ENCODE data around the gene ALDH16A1. TPM values are rescaled to one million over a fixed set of nuclear protein-coding genes. Genes with fewer than 3 reads are reported as not detected.

The ALDH16A1 gene
- total RNA-seq, 2 experiments from 2014 or later, result 36.6 to 37.5 TPM

GRCh38 chr19:49425178-49425577 is 27.8 kb upstream of the ALDH16A1 start, which contains the start of gene GFY:
GFY (plus strand) TSS chr19:49425388; CDS start chr19:49426431, 1,043 bp downstream.
- no peak for DNase-seq
- Mint-ChIP-seq H3K4me1 (ENCODE audit: low read depth) (peaks cover 74% of the 10 kb centered on the region), H3K27me3 (ENCODE audit: low read depth) (peaks cover 85% of the 10 kb centered on the region), H3K36me3 (ENCODE audit: low read depth) (peaks cover 3% of the 10 kb centered on the region), H3K27ac (no peak within 1 kb of the TSS), H3K9me3 (ENCODE audit: insufficient read depth) (no peaks in the 10 kb centered on the region), H3K4me3 (no peak within 1 kb of the TSS)
- ChIA-PET POLR2A (interaction anchor here (1.1 kb wide), 1 partner anchor 92 kb away, joined by 3 read pairs; no protein-coding TSS in a partner anchor), CTCF (interaction anchor here (1.4 to 3.8 kb wide), 5 partner anchors 9 to 33 kb away, joined by 3 to 20 read pairs (median 4); no protein-coding TSS in a partner anchor)
- no peak for ATAC-seq

- Mint-ChIP-seq H3K27me3 (ENCODE audit: low read depth) (peaks cover 82% of the 10 kb centered on the region), H3K9me3 (ENCODE audit: insufficient read depth) (no peaks in the 10 kb centered on the region), H3K4me3 (no peak overlapping the region), H3K36me3 (ENCODE audit: low read depth) (peaks cover 3% of the 10 kb centered on the region), H3K27ac (no peak overlapping the region), H3K4me1 (ENCODE audit: low read depth) (peaks cover 73% of the 10 kb centered on the region)
- DNase-seq, result peak; percentile 56
- ChIA-PET CTCF (interaction anchor here (0.7 to 3.8 kb wide), 6 partner anchors 10 to 47 kb away, joined by 3 to 20 read pairs (median 4); partner anchors contain the start of gene FLT3LG), POLR2A (interaction anchor here (1.1 kb wide), 1 partner anchor 93 kb away, joined by 3 read pairs; no protein-coding TSS in a partner anchor)
- ATAC-seq, result no peak
Observed at GRCh38 chr19:49425922-49426592, 27.0 kb upstream of the ALDH16A1 start.

- Mint-ChIP-seq H3K4me3 (no peak overlapping the region), H3K36me3 (ENCODE audit: low read depth) (peaks cover 5% of the 10 kb centered on the region), H3K27me3 (ENCODE audit: low read depth) (peaks cover 79% of the 10 kb centered on the region), H3K4me1 (ENCODE audit: low read depth) (peaks cover 67% of the 10 kb centered on the region), H3K27ac (peak overlapping the region; percentile 14), H3K9me3 (ENCODE audit: insufficient read depth) (no peaks in the 10 kb centered on the region)
- ATAC-seq, result no peak
- CTCF ChIA-PET, result interaction anchor here (0.9 to 3.8 kb wide), 3 partner anchors 9 to 46 kb away, joined by 3 to 20 read pairs (median 3); partner anchors contain the start of gene FLT3LG
- no peak for DNase-seq
- POLR2A ChIA-PET, result no interaction called here
Observed at GRCh38 chr19:49427339-49427738, 25.7 kb upstream of the ALDH16A1 start.

- Mint-ChIP-seq H3K9me3 (ENCODE audit: insufficient read depth) (no peaks in the 10 kb centered on the region), H3K27me3 (ENCODE audit: low read depth) (peaks cover 79% of the 10 kb centered on the region), H3K27ac (peak overlapping the region; percentile 20), H3K4me1 (ENCODE audit: low read depth) (peaks cover 66% of the 10 kb centered on the region), H3K4me3 (peak overlapping the region; percentile 38), H3K36me3 (ENCODE audit: low read depth) (peaks cover 4% of the 10 kb centered on the region)
- ChIA-PET CTCF (interaction anchor here (1.2 to 3.8 kb wide), 2 partner anchors 9 to 36 kb away, joined by 3 to 20 read pairs; no protein-coding TSS in a partner anchor), POLR2A (no interaction called here)
- peak; percentile 63 for DNase-seq
- ATAC-seq, result peak; percentile 63
Observed at GRCh38 chr19:49427855-49428546, 25.0 kb upstream of the ALDH16A1 start.

GRCh38 chr19:49428547-49429451 is 24.2 kb upstream of the ALDH16A1 start:
- DNase-seq (no peak), ATAC-seq (no peak)
- Mint-ChIP-seq H3K4me1 (ENCODE audit: low read depth) (peaks cover 64% of the 10 kb centered on the region), H3K4me3 (no peak overlapping the region), H3K27me3 (ENCODE audit: low read depth) (peaks cover 79% of the 10 kb centered on the region), H3K27ac (no peak overlapping the region), H3K9me3 (ENCODE audit: insufficient read depth) (no peaks in the 10 kb centered on the region), H3K36me3 (ENCODE audit: low read depth) (peaks cover 3% of the 10 kb centered on the region)
- CTCF ChIA-PET, result interaction anchor here (1.3 to 1.5 kb wide), 4 partner anchors 8 to 48 kb away, joined by 3 to 11 read pairs (median 4); no protein-coding TSS in a partner anchor
- POLR2A ChIA-PET, result no interaction called here

GRCh38 chr19:49430172-49430677 is 22.8 kb upstream of the ALDH16A1 start:
- Mint-ChIP-seq H3K27ac (no peak overlapping the region), H3K4me1 (ENCODE audit: low read depth) (peaks cover 53% of the 10 kb centered on the region), H3K27me3 (ENCODE audit: low read depth) (peaks cover 77% of the 10 kb centered on the region), H3K36me3 (ENCODE audit: low read depth) (peaks cover 3% of the 10 kb centered on the region), H3K9me3 (ENCODE audit: insufficient read depth) (no peaks in the 10 kb centered on the region), H3K4me3 (no peak overlapping the region)
- no peak for DNase-seq
- ATAC-seq, result no peak
- CTCF ChIA-PET, result interaction anchor here (0.8 to 1.5 kb wide), 5 partner anchors 9 to 232 kb away, joined by 3 to 11 read pairs (median 4); no protein-coding TSS in a partner anchor
- POLR2A ChIA-PET, result no interaction called here

GRCh38 chr19:49430678-49431329 is 22.2 kb upstream of the ALDH16A1 start:
- ATAC-seq, result no peak
- no peaks in the 10 kb centered on the region for H3K9me3 Mint-ChIP-seq (ENCODE audit: insufficient read depth)
- DNase-seq, result peak; percentile 50

GRCh38 chr19:49431330-49431749 is 21.7 kb upstream of the ALDH16A1 start:
- CTCF ChIA-PET, result interaction anchor here (1.1 kb wide), 1 partner anchor 40 kb away, joined by 4 read pairs; no protein-coding TSS in a partner anchor
- POLR2A ChIA-PET, result no interaction called here
- no peaks in the 10 kb centered on the region for H3K9me3 Mint-ChIP-seq (ENCODE audit: insufficient read depth)
- no peak for DNase-seq
- H3K4me3 Mint-ChIP-seq, result no peak overlapping the region
- H3K36me3 Mint-ChIP-seq (ENCODE audit: low read depth), result peaks cover 3% of the 10 kb centered on the region
- no peak overlapping the region for H3K27ac Mint-ChIP-seq
- ATAC-seq, result no peak
- peaks cover 48% of the 10 kb centered on the region for H3K4me1 Mint-ChIP-seq (ENCODE audit: low read depth)
- H3K27me3 Mint-ChIP-seq (ENCODE audit: low read depth), result peaks cover 77% of the 10 kb centered on the region

More at GRCh38 chr19:49430678-49431329, 22.2 kb upstream of the ALDH16A1 start:
- Mint-ChIP-seq H3K27ac (peak overlapping the region; percentile 43), H3K27me3 (ENCODE audit: low read depth) (peaks cover 77% of the 10 kb centered on the region), H3K4me3 (no peak overlapping the region), H3K36me3 (ENCODE audit: low read depth) (peaks cover 3% of the 10 kb centered on the region), H3K4me1 (ENCODE audit: low read depth) (peaks cover 48% of the 10 kb centered on the region)
- ChIA-PET POLR2A (no interaction called here), CTCF (interaction anchor here (1.1 to 1.5 kb wide), 4 partner anchors 10 to 39 kb away, joined by 4 to 11 read pairs (median 4); no protein-coding TSS in a partner anchor)

GRCh38 chr19:49432141-49433073 is 20.6 kb upstream of the ALDH16A1 start:
- DNase-seq (peak; percentile 64), ATAC-seq (peak; percentile 62)
- Mint-ChIP-seq H3K27me3 (ENCODE audit: low read depth) (peaks cover 76% of the 10 kb centered on the region), H3K27ac (peak overlapping the region; percentile 55), H3K9me3 (ENCODE audit: insufficient read depth) (no peaks in the 10 kb centered on the region), H3K4me1 (ENCODE audit: low read depth) (peaks cover 42% of the 10 kb centered on the region), H3K4me3 (peak overlapping the region; percentile 8), H3K36me3 (ENCODE audit: low read depth) (peaks cover 3% of the 10 kb centered on the region)
- ChIA-PET CTCF (interaction anchor here (1.1 kb wide), 1 partner anchor 41 kb away, joined by 4 read pairs; no protein-coding TSS in a partner anchor), POLR2A (no interaction called here)

Measured in activated CD8-positive, alpha-beta T cell treated with anti-CD3 and anti-CD28 coated beads, Interleukin-2, amount 10 ng/mL, durations not matched to agents 7 days and 5 days (primary cell).